HEK293T (cell line): Measurements from ENCODE around the gene LYPD6B.

Experiments used
- ARNT ChIP-seq: fragments of 450-650 bp; IDR thresholded peaks from 2 replicates; pipeline ENCODE4 v1.6.1; 2017; ENCODE audit warnings: mild to moderate bottlenecking
- BHLHE40 ChIP-seq: fragments of 450-650 bp; IDR thresholded peaks from 2 replicates; pipeline ENCODE4 v1.6.1; 2016; ENCODE audit warnings: mild to moderate bottlenecking, moderate library complexity, borderline replicate concordance
- CTBP1 ChIP-seq: fragments of 450-650 bp; IDR thresholded peaks from 2 replicates; pipeline ENCODE4 v1.6.1; 2016; ENCODE audit warnings: borderline replicate concordance
- ELF4 ChIP-seq: fragments of 450-650 bp; IDR thresholded peaks from 2 replicates; pipeline ENCODE4 v1.6.1; 2017; ENCODE audit warnings: antibody characterized with exemption
- FOXA1 ChIP-seq: fragments of 450-650 bp; IDR thresholded peaks from 2 replicates; pipeline ENCODE4 v1.6.1; 2016; ENCODE audit warnings: mild to moderate bottlenecking
- FOXK2 ChIP-seq: fragments of 450-650 bp; IDR thresholded peaks from 2 replicates; pipeline ENCODE4 v1.6.1; 2016; ENCODE audit warnings: mild to moderate bottlenecking
- FOXM1 ChIP-seq: fragments of 450-650 bp; IDR thresholded peaks from 2 replicates; pipeline ENCODE4 v1.6.1; 2017; ENCODE audit warnings: mild to moderate bottlenecking, borderline replicate concordance
- L3MBTL2 ChIP-seq: fragments of 450-650 bp; conservative IDR thresholded peaks from 2 replicates; pipeline ENCODE4 v1.6.1; 2016; ENCODE audit warnings: mild to moderate bottlenecking
- LEF1 ChIP-seq: fragments of 450-650 bp; IDR thresholded peaks from 2 replicates; pipeline ENCODE4 v1.6.1; 2017; ENCODE audit warnings: mild to moderate bottlenecking, borderline replicate concordance
- PKNOX1 ChIP-seq: fragments of 450-650 bp; IDR thresholded peaks from 2 replicates; pipeline ENCODE4 v1.6.1; 2016
- SP1 ChIP-seq: fragments of 450-650 bp; IDR thresholded peaks from 2 replicates; pipeline ENCODE4 v1.6.1; 2017
- TARDBP ChIP-seq: fragments of 450-650 bp; IDR thresholded peaks from 2 replicates; pipeline ENCODE4 v1.6.1; 2016
- ZNF384 ChIP-seq: fragments of 450-650 bp; IDR thresholded peaks from 2 replicates; pipeline ENCODE4 v1.6.1; 2016

- no peak for TF ChIP-seq LEF1
- TF ChIP-seq FOXK2: no peak
- TF ChIP-seq BHLHE40: no peak
- TF ChIP-seq PKNOX1: no peak
- no peak for TF ChIP-seq ELF4
- no peak for TF ChIP-seq FOXM1
- TF ChIP-seq CTBP1: no peak
- no peak for TF ChIP-seq SP1
- TF ChIP-seq ZNF384: no peak
- TF ChIP-seq TARDBP: no peak
- TF ChIP-seq ARNT: no peak
- TF ChIP-seq L3MBTL2: no peak
- no peak for TF ChIP-seq FOXA1
Observed at GRCh38 chr2:149057401-149057800, 18.9 kb downstream of the LYPD6B start.
